Mesenchymal stem cell (in vitro differentiated cells and primary cell): ENCODE results near the gene NSMF.

Experiments used
- DNase-seq: peaks from one replicate; pipeline ENCODE4 v3.0.0-alpha.2; 2013
- H2AFZ ChIP-seq: one replicate; pipeline ENCODE4 v1.6.1; 2013; ENCODE audit warnings: low read depth, mild to moderate bottlenecking, control low read depth, inconsistent platforms, low read length, moderate library complexity
- H2AK5ac ChIP-seq: 2 replicates; pipeline ENCODE4 v1.6.1; 2013; ENCODE audit warnings: low read length, moderate library complexity, mild to moderate bottlenecking, inconsistent platforms; ENCODE audit not compliant: severe bottlenecking
- H2BK120ac ChIP-seq: one replicate; pipeline ENCODE4 v1.6.1; 2013; ENCODE audit warnings: low read depth, mild to moderate bottlenecking, inconsistent platforms, low read length, moderate library complexity
- H2BK12ac ChIP-seq, 2 experiments: one replicate each; pipeline ENCODE4 v1.6.1; 2013; ENCODE audit warnings: inconsistent platforms in 2 of 2, low read length in 2 of 2, mild to moderate bottlenecking in 2 of 2, moderate library complexity in 2 of 2, control low read depth in 1 of 2
- H2BK15ac ChIP-seq: one replicate; pipeline ENCODE4 v1.6.1; 2013; ENCODE audit warnings: mild to moderate bottlenecking, low read depth, inconsistent platforms; ENCODE audit not compliant: poor library complexity, severe bottlenecking
- H2BK5ac ChIP-seq: 2 replicates; pipeline ENCODE4 v1.6.1; 2013; ENCODE audit warnings: low read depth, mild to moderate bottlenecking, low read length, control low read depth, inconsistent platforms; ENCODE audit not compliant: poor library complexity, severe bottlenecking
- H3K14ac ChIP-seq, 2 experiments: one replicate each; pipeline ENCODE4 v1.6.1; 2013; ENCODE audit warnings: inconsistent platforms in 2 of 2, low read length in 2 of 2, control low read depth in 1 of 2, mild to moderate bottlenecking in 1 of 2, moderate library complexity in 1 of 2
- H3K18ac ChIP-seq, 2 experiments: one replicate each; pipeline ENCODE4 v1.6.1; 2013; ENCODE audit warnings: inconsistent platforms in 2 of 2, low read length in 2 of 2, control low read depth in 1 of 2, low read depth in 1 of 2, mild to moderate bottlenecking in 1 of 2
- H3K23ac ChIP-seq, 2 experiments: one replicate each; pipeline ENCODE4 v1.6.1; 2013; ENCODE audit warnings: inconsistent platforms in 2 of 2, low read length in 2 of 2, mild to moderate bottlenecking in 2 of 2, moderate library complexity in 2 of 2, control low read depth in 1 of 2
- H3K27ac ChIP-seq: 2 replicates; pipeline ENCODE4 v1.5.1; 2013; ENCODE audit warnings: mild to moderate bottlenecking, moderate library complexity, low read length, control low read depth, inconsistent platforms; ENCODE audit not compliant: poor library complexity, severe bottlenecking
- H3K27me3 ChIP-seq, 2 experiments: 2 replicates each; pipeline versions ENCODE4 v1.6.1 to v1.7.0; 2013; ENCODE audit warnings: low read length in 2 of 2, mild to moderate bottlenecking in 2 of 2, moderate library complexity in 2 of 2, control low read depth in 1 of 2, inconsistent platforms in 1 of 2; ENCODE audit not compliant: control insufficient read depth in 1 of 2, insufficient read depth in 1 of 2
- H3K36me3 ChIP-seq, 2 experiments: 2 replicates each; pipeline versions ENCODE4 v1.6.1 to v1.7.0; 2013; ENCODE audit warnings: low read length in 2 of 2, control low read depth in 1 of 2, inconsistent platforms in 1 of 2, low read depth in 1 of 2, mild to moderate bottlenecking in 1 of 2; ENCODE audit not compliant: insufficient read depth in 2 of 2, control insufficient read depth in 1 of 2
- H3K4ac ChIP-seq, 2 experiments: one replicate each; pipeline ENCODE4 v1.6.1; 2013; ENCODE audit warnings: inconsistent platforms in 2 of 2, low read length in 2 of 2, mild to moderate bottlenecking in 2 of 2, moderate library complexity in 2 of 2, control low read depth in 1 of 2, low read depth in 1 of 2
- H3K4me1 ChIP-seq: 2 replicates; pipeline ENCODE4 v1.6.1; 2013; ENCODE audit warnings: low read depth, low read length, control low read depth; ENCODE audit not compliant: control insufficient read depth, insufficient read depth
- H3K4me2 ChIP-seq: 2 replicates; pipeline ENCODE4 v1.6.1; 2013; ENCODE audit warnings: low read length, mild to moderate bottlenecking, inconsistent platforms; ENCODE audit not compliant: poor library complexity, severe bottlenecking
- H3K4me3 ChIP-seq, 2 experiments: 2 replicates each; pipeline versions ENCODE4 v1.5.1 to v1.7.0; 2013; ENCODE audit warnings: low read length in 2 of 2, mild to moderate bottlenecking in 2 of 2, control low read depth in 1 of 2, low read depth in 1 of 2; ENCODE audit not compliant: insufficient read depth in 1 of 2
- H3K79me1 ChIP-seq: replicated peaks from 2 replicates; pipeline ENCODE4 v1.6.1; 2013; ENCODE audit warnings: mild to moderate bottlenecking, control low read depth, low read length, inconsistent platforms; ENCODE audit not compliant: poor library complexity, severe bottlenecking
- H3K9ac ChIP-seq: 2 replicates; pipeline ENCODE4 v1.7.0; 2013; ENCODE audit warnings: mild to moderate bottlenecking, low read length, moderate library complexity
- H3K9me3 ChIP-seq: 2 replicates; pipeline ENCODE4 v1.7.0; 2013; ENCODE audit warnings: mild to moderate bottlenecking, low read length; ENCODE audit not compliant: control insufficient read depth
- H4K8ac ChIP-seq: one replicate; pipeline ENCODE4 v1.6.1; 2013; ENCODE audit warnings: inconsistent platforms, mild to moderate bottlenecking, low read length, moderate library complexity
- H4K91ac ChIP-seq: one replicate; pipeline ENCODE4 v1.6.1; 2013; ENCODE audit warnings: mild to moderate bottlenecking, low read length, inconsistent platforms
- WGBS: methylation state at CpG from one replicate; pipeline ENCODE4 v1.1.7; 2013; ENCODE audit warnings: mixed read lengths; 5-methylcytosine and 5-hydroxymethylcytosine counted together

Gene NSMF

DNA sequence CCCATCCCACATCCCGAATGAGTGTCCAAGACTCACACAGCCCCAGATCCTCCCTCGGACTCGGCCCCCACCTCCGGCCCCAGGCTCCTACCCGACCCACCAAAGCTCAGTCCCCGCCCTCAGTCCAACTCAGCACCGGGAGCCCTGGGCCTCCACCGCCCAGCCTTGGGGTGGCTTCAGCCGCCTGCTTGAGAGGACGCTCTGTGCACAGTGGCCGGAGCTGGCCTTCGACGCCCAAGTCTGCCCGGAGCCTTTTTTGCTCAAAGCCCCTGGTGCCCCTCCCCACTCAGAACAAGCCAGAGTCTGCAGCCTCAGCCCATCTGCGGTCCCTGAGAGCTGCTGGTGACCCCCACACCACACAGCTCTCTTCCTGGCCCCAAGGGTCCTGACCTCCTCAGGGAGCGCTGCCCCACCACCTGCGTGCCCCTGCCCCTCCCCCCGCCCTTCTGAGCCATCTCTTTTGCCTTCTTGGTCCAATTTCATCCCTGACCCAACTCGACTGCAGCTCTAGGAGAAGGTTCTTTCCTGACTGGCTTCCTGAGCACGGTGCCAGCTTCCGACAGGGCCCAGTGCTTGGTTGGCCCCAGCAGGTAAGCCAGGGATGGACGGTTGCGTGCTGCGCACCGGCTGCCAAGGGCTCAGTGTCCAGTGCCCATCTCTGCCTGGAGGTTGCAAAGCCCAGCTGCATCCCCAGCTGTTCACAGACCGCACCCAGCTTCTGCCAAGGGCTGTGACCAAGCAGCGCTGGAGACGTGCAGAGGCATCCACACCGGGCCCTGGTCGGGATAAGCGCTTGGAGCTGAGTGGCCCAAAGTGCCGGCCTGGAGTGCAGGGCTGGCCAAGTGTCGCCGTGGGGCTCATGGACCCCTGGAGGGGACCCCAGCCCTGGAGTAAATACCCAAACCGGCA lies 27.7 kb upstream of the NSMF start:
- Histone ChIP-seq H3K27me3 (no peaks in the 10 kb centered on the region), H3K23ac (no peak overlapping the region), H3K4me1 (peaks cover 8% of the 10 kb centered on the region), H3K9me3 (no peaks in the 10 kb centered on the region), H4K91ac (peak overlapping the region; percentile 18), H3K18ac (no peak overlapping the region), H3K4me3 (no peak overlapping the region), H3K14ac (no peak overlapping the region), H2BK5ac (no peak overlapping the region), H4K8ac (no peak overlapping the region), H2BK15ac (no peak overlapping the region), H3K4ac (no peak overlapping the region), H3K36me3 (peaks cover 3 to 5% of the 10 kb centered on the region in 2 experiments), H2BK12ac (no peak overlapping the region), H2AK5ac (no peak overlapping the region), H3K4me2 (no peak overlapping the region), H3K79me1 (no peaks in the 10 kb centered on the region), H2AFZ (no peak overlapping the region), H3K9ac (no peak overlapping the region), H3K27ac (no peak overlapping the region), H2BK120ac (no peak overlapping the region)
- 91% methylated on average over 34 of the region's 35 CpGs for WGBS
- DNase-seq, result no peak

DNA sequence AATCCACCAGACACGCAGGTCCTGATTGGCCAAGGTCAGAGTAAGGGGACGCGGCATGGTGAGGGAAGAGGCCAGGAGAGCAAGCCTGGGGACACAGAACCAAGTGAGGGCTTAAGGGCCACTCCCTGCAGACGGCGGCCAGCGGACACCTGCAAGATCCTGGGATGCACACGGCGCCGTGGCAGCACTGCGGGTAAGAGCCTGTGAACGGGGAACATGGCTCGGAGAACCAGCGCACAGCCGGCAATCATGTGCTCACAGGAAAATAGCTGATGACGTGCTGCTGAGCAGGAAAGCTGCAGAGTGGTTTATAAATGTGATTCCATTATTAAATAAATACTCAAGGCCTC lies 27.0 kb upstream of the NSMF start:
- Histone ChIP-seq H3K27ac (no peak overlapping the region), H3K23ac (no peak overlapping the region), H2AFZ (no peak overlapping the region), H3K4ac (peak overlapping the region in 1 of 2 experiments; percentile 19), H2BK15ac (no peak overlapping the region), H3K18ac (no peak overlapping the region), H3K4me1 (peaks cover 8% of the 10 kb centered on the region), H3K4me3 (no peak overlapping the region), H2BK5ac (no peak overlapping the region), H4K91ac (no peak overlapping the region), H3K9ac (no peak overlapping the region), H3K36me3 (peaks cover 3 to 5% of the 10 kb centered on the region in 2 experiments), H3K27me3 (no peaks in the 10 kb centered on the region), H3K4me2 (no peak overlapping the region), H4K8ac (no peak overlapping the region), H3K14ac (peak overlapping the region in 1 of 2 experiments; percentile 35), H3K79me1 (no peaks in the 10 kb centered on the region), H2BK120ac (no peak overlapping the region), H2BK12ac (no peak overlapping the region), H2AK5ac (no peak overlapping the region), H3K9me3 (no peaks in the 10 kb centered on the region)
- WGBS, result 97% methylated on average over 11 of the region's 15 CpGs
- DNase-seq, result no peak

DNA sequence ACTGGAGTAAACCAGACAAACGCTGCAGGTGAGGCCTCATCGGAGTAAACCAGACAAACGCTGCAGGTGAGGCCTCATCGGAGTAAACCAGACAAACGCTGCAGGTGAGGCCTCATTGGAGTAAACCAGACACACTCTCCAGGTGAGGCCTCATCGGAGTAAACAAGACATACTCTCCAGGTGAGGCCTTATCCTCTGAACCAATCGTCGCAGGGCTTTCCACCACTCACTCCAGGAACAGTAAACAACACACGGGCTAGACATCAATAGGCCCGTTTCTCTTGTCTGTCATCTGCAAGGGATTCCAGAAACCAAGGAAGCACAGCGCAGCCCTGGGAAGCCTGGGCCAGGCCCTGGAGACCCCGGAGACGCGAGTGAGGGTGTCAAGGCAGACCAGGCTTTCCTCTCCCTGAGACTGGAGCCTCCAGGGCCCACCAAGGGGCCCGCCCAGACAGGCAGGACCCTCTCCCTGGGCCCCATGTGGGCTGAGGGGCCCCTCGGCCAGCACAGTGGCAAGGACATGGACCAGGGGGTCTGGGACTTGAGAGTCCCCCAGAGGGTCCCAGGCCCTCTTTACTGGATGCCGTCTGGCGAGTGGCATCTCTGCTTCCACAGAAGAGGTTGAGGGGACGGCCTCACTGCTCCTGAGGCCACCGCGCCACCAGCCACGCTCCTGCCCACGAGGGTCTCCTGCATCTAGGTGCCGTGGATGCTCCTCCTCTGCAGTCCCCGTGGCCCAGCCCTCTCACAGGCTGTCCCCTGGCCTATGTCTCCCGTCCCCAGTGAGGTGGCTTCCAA lies 26.4 kb upstream of the NSMF start:
- H3K14ac ChIP-seq, result no peak overlapping the region
- H3K4ac ChIP-seq, result peak overlapping the region in 1 of 2 experiments; percentile 19
- no peaks in the 10 kb centered on the region for H3K27me3 ChIP-seq
- no peaks in the 10 kb centered on the region for H3K9me3 ChIP-seq
- no peak overlapping the region for H3K9ac ChIP-seq
- no peak overlapping the region for H3K4me2 ChIP-seq
- H2AK5ac ChIP-seq, result no peak overlapping the region
- no peak overlapping the region for H4K91ac ChIP-seq
- H2BK5ac ChIP-seq, result no peak overlapping the region
- no peak for DNase-seq
- H3K4me1 ChIP-seq, result peaks cover 8% of the 10 kb centered on the region
- no peak overlapping the region for H2BK12ac ChIP-seq
- no peak overlapping the region for H2BK15ac ChIP-seq
- no peak overlapping the region for H2BK120ac ChIP-seq
- H3K4me3 ChIP-seq, result no peak overlapping the region
- H3K79me1 ChIP-seq, result no peaks in the 10 kb centered on the region
- no peak overlapping the region for H3K27ac ChIP-seq
- H3K36me3 ChIP-seq, result peaks cover 3 to 5% of the 10 kb centered on the region in 2 experiments
- WGBS, result 90% methylated on average over 26 of the region's 26 CpGs
- no peak overlapping the region for H2AFZ ChIP-seq
- H3K18ac ChIP-seq, result no peak overlapping the region
- H3K23ac ChIP-seq, result no peak overlapping the region
- no peak overlapping the region for H4K8ac ChIP-seq
